CD8-positive, alpha-beta memory T cell (primary cell): ENCODE measurements around the gene MAML1. TPM values are rescaled to one million over a fixed set of nuclear protein-coding genes. Genes with fewer than 3 reads are reported as not detected.

ENCODE experiments used
- CTCF ChIA-PET: fragments of 350-600 bp; sonication (Branson Sonifier 250); formaldehyde crosslinking; loops from one replicate; lab custom pipeline; 2021; ENCODE audit warnings: antibody characterized with exemption; lab: Charles Lee
- POLR2A ChIA-PET: fragments of 350-600 bp; sonication (Branson Sonifier 250); formaldehyde crosslinking; loops from one replicate; lab custom pipeline; 2021; ENCODE audit warnings: antibody characterized with exemption; lab: Charles Lee
- DNase-seq, 5 donors: peaks; one replicate each; pipeline versions ENCODE4 v3.0.0 to v3.0.0-alpha.2; 2020 to 2022; ENCODE audit warnings: mixed read lengths in 1 of 5
- H3K27ac ChIP-seq: one replicate; pipeline ENCODE4 v1.7.0; 2013; ENCODE audit warnings: low read depth, mild to moderate bottlenecking, low read length, moderate library complexity
- H3K27me3 ChIP-seq: 2 replicates; pipeline ENCODE4 v1.7.0; 2013; ENCODE audit warnings: low read length, mild to moderate bottlenecking; ENCODE audit not compliant: insufficient read depth, poor library complexity, severe bottlenecking
- H3K36me3 ChIP-seq: 2 replicates; pipeline ENCODE4 v1.7.0; 2013; ENCODE audit warnings: mild to moderate bottlenecking, low read length, moderate library complexity; ENCODE audit not compliant: insufficient read depth
- H3K4me1 ChIP-seq: 2 replicates; pipeline ENCODE4 v1.7.0; 2013; ENCODE audit warnings: mild to moderate bottlenecking, low read length, moderate library complexity; ENCODE audit not compliant: insufficient read depth
- H3K4me3 ChIP-seq: 2 replicates; pipeline ENCODE4 v1.7.0; 2013; ENCODE audit warnings: mild to moderate bottlenecking, low read length
- H3K9me3 ChIP-seq: 2 replicates; pipeline ENCODE4 v1.7.0; 2013; ENCODE audit warnings: mild to moderate bottlenecking, low read length
- H3K27ac Mint-ChIP-seq, 8 donors: one replicate each; pipeline ENCODE4 v1.8.0; 2020 to 2021; ENCODE audit warnings: mixed read lengths in 8 of 8, mild to moderate bottlenecking in 6 of 8, inconsistent platforms in 3 of 8, moderate library complexity in 3 of 8
- H3K27me3 Mint-ChIP-seq, 2 donors: one replicate each; pipeline ENCODE4 v1.8.0; 2020 to 2021; ENCODE audit warnings: mixed read lengths in 2 of 2, mild to moderate bottlenecking in 1 of 2, moderate library complexity in 1 of 2
- H3K36me3 Mint-ChIP-seq, 3 donors: one replicate each; pipeline ENCODE4 v1.8.0; 2020 to 2021; ENCODE audit warnings: mixed read lengths in 3 of 3, inconsistent platforms in 1 of 3, mild to moderate bottlenecking in 1 of 3
- H3K4me1 Mint-ChIP-seq, 3 donors: one replicate each; pipeline ENCODE4 v1.8.0; 2020 to 2021; ENCODE audit warnings: mixed read lengths in 3 of 3, inconsistent platforms in 1 of 3, mild to moderate bottlenecking in 1 of 3
- H3K4me3 Mint-ChIP-seq, 7 donors: one replicate each; pipeline ENCODE4 v1.8.0; 2020 to 2021; ENCODE audit warnings: mixed read lengths in 7 of 7, mild to moderate bottlenecking in 6 of 7, moderate library complexity in 4 of 7, inconsistent platforms in 2 of 7
- H3K9me3 Mint-ChIP-seq, 5 donors: one replicate each; pipeline ENCODE4 v1.8.0; 2020 to 2022; ENCODE audit warnings: mixed read lengths in 5 of 5, mild to moderate bottlenecking in 3 of 5, moderate library complexity in 2 of 5, inconsistent platforms in 1 of 5
- polyA plus RNA-seq: library from polyadenylated mRNA; unstranded; fragments of 300-500 nt; fragmentation: Illumina TruSeq; gene quantifications from one replicate; pipeline ENCODE4 v1.2.3, GENCODE V29; 2021
- total RNA-seq, 2 experiments: library from RNA; stranded (reverse); gene quantifications; one replicate each; pipeline ENCODE4 v1.2.3, GENCODE V29; 2021

Gene MAML1
- total and polyA plus RNA-seq, 3 experiments from 2014 or later, result 9.1 to 30.9 (median 30.4) TPM

DNA sequence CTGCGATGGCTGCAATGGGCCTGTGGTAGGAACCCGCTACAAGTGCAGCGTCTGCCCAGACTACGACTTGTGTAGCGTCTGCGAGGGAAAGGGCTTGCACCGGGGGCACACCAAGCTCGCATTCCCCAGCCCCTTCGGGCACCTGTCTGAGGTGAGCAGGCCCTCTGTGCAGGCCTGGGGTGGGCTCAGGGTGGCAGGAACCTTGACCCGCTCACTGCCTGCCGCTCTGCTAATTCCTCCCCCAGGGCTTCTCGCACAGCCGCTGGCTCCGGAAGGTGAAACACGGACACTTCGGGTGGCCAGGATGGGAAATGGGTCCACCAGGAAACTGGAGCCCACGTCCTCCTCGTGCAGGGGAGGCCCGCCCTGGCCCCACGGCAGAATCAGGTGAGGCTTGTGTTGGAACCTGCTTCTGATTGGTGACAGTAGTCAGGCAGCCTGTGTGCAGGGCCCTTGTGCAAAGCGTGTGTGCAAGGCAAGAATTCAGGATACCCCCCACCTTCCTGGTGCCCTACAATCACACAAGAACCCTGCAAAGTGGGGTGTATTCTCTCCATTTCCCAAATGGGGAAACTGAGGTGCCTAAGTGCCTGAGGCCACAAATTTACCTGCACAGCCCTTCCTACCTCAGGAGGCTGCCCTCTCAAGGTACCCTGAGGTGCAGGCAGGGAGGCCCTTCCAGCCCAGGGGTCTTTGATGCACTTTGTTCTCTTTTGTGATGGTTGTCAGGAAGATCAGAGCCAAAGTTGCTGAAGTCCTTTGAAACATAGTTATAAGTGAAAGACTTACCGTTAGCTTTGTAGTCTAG is 91.5 kb downstream of the MAML1 start:
- DNase-seq, result no peak
- H3K4me1 ChIP-seq, result peaks cover 28% of the 10 kb centered on the region
- Mint-ChIP-seq H3K4me3 (no peak overlapping the region), H3K4me1 (peaks cover 34 to 65% (median 38%) of the 10 kb centered on the region in 3 donors), H3K9me3 (peaks cover 0 to 4% (median 0%) of the 10 kb centered on the region in 5 donors), H3K36me3 (peaks cover 8 to 78% (median 11%) of the 10 kb centered on the region in 3 donors), H3K27me3 (peaks cover 0 to 5% of the 10 kb centered on the region in 2 donors), H3K27ac (peak overlapping the region in 7 of 8 donors; percentile 12 to 98 (median 51))
- no peak overlapping the region for H3K4me3 ChIP-seq
- H3K27me3 ChIP-seq, result no peaks in the 10 kb centered on the region
- POLR2A ChIA-PET, result no interaction called here
- CTCF ChIA-PET, result interaction anchor here (1.0 kb wide), 1 partner anchor 22 kb away, joined by 3 read pairs; no protein-coding TSS in a partner anchor
- no peak overlapping the region for H3K27ac ChIP-seq
- peaks cover 30% of the 10 kb centered on the region for H3K36me3 ChIP-seq
- no peaks in the 10 kb centered on the region for H3K9me3 ChIP-seq

DNA sequence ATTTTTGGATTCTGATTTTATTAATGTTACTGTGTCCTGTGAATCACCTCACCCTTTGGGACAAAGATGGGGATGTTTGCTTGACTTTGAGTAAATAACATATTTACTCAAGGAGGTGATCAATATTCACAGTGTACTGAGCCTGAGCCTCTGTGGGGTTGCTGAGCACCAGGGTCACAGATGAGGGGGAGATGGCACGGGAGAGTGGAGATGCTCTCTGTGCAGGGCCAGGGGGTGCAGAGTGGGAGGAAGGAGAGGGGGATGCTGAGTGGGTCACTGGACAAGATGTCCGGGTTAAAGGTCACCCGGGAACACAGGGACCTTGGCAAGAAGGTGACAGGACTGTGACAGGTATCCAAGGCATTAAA is 92.1 kb downstream of the MAML1 start:
- peaks cover 35% of the 10 kb centered on the region for H3K36me3 ChIP-seq
- H3K27me3 ChIP-seq, result no peaks in the 10 kb centered on the region
- no peak overlapping the region for H3K27ac ChIP-seq
- ChIA-PET CTCF (interaction anchor here (1.0 kb wide), 1 partner anchor 22 kb away, joined by 3 read pairs; no protein-coding TSS in a partner anchor), POLR2A (no interaction called here)
- Mint-ChIP-seq H3K4me3 (no peak overlapping the region), H3K27ac (peak overlapping the region in 6 of 8 donors; percentile 40 to 98 (median 60)), H3K36me3 (peaks cover 8 to 84% (median 15%) of the 10 kb centered on the region in 3 donors), H3K9me3 (peaks cover 0 to 4% (median 0%) of the 10 kb centered on the region in 5 donors), H3K27me3 (peaks cover 0 to 5% of the 10 kb centered on the region in 2 donors), H3K4me1 (peaks cover 32 to 64% (median 41%) of the 10 kb centered on the region in 3 donors)
- peaks cover 22% of the 10 kb centered on the region for H3K4me1 ChIP-seq
- DNase-seq, result no peak
- H3K9me3 ChIP-seq, result no peaks in the 10 kb centered on the region
- no peak overlapping the region for H3K4me3 ChIP-seq

DNA sequence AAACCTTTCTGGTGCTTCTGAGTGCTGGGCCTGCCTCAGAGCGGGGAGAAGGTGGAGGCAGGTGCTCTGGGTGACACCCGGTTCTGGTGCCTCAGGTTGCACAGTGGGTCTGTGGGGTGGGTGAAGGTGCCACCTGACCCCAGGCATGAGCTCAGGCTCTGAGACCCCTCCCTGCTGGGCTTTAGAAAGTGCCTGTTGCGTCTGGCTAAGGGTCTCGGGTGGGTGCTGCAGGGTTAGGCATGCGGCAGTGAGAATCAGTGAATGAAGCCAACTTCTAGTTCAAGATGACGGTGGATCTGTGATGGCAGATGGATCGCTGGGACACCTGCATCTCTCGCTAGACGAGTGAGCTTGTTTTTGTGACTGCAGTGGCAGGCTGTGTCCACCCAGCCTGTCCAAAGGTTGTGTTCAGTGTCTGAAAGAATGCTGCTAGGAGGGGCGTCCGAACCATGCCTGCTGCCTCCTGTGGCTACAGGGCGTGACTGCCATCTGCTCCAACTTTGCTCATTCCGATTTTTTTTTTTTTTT is 93.1 kb downstream of the MAML1 start:
- Histone ChIP-seq H3K27ac (no peak overlapping the region), H3K36me3 (peaks cover 42% of the 10 kb centered on the region), H3K27me3 (no peaks in the 10 kb centered on the region), H3K4me3 (no peak overlapping the region), H3K9me3 (no peaks in the 10 kb centered on the region), H3K4me1 (peaks cover 14% of the 10 kb centered on the region)
- ChIA-PET POLR2A (no interaction called here), CTCF (no interaction called here)
- H3K36me3 Mint-ChIP-seq, result peaks cover 8 to 93% (median 16%) of the 10 kb centered on the region in 3 donors
- DNase-seq, result no peak
- H3K4me1 Mint-ChIP-seq, result peaks cover 26 to 55% (median 35%) of the 10 kb centered on the region in 3 donors
- peak overlapping the region in 1 of 7 donors; percentile 8 for H3K4me3 Mint-ChIP-seq
- H3K9me3 Mint-ChIP-seq, result peaks cover 0 to 4% (median 0%) of the 10 kb centered on the region in 5 donors
- H3K27ac Mint-ChIP-seq, result peak overlapping the region in 3 of 8 donors; percentile 53 to 98 (median 73)
- H3K27me3 Mint-ChIP-seq, result peaks cover 0 to 5% of the 10 kb centered on the region in 2 donors

Other genes with a start within 250 kb of the MAML1 start
- gene RUFY1, start 182.3 kb upstream of the MAML1 start, total RNA-seq, result 10 to 100 TPM; 40.4 to 41.9 TPM
- 32.6 TPM for gene RUFY1, start 182.3 kb upstream of the MAML1 start, polyA plus RNA-seq
- 100 to 1,000 TPM; 929 to 961 TPM for gene HNRNPH1, start 109.2 kb upstream of the MAML1 start, total RNA-seq
- 103 TPM for gene HNRNPH1, start 109.2 kb upstream of the MAML1 start, polyA plus RNA-seq
- under 1 TPM; 0.57 to 0.91 TPM for gene CBY3, start 51.8 kb upstream of the MAML1 start, total RNA-seq
- gene CBY3, start 51.8 kb upstream of the MAML1 start, polyA plus RNA-seq, result not detected
- 100 to 1,000 TPM; 694 to 710 TPM for gene CANX, start 33.9 kb upstream of the MAML1 start, total RNA-seq
- 283 TPM for gene CANX, start 33.9 kb upstream of the MAML1 start, polyA plus RNA-seq
- 1 to 10 TPM in 1 of 2 experiments, under 1 TPM in 1; 0.57 to 1.0 TPM for gene LTC4S, start 61.2 kb downstream of the MAML1 start, total RNA-seq
- gene LTC4S, start 61.2 kb downstream of the MAML1 start, polyA plus RNA-seq, result 4.0 TPM
- gene MGAT4B, start 74.0 kb downstream of the MAML1 start, total RNA-seq, result 100 to 1,000 TPM in 1 of 2 experiments, 10 to 100 TPM in 1; 94.0 to 103 TPM
- 21.0 TPM for gene MGAT4B, start 74.0 kb downstream of the MAML1 start, polyA plus RNA-seq
- gene SQSTM1, start 88.1 kb downstream of the MAML1 start, total RNA-seq, result 100 to 1,000 TPM; 158 to 179 TPM
- 212 TPM for gene SQSTM1, start 88.1 kb downstream of the MAML1 start, polyA plus RNA-seq
- 10 to 100 TPM; 23.9 to 27.2 TPM for gene MRNIP, start 126.0 kb downstream of the MAML1 start, total RNA-seq
- 17.7 TPM for gene MRNIP, start 126.0 kb downstream of the MAML1 start, polyA plus RNA-seq
- 10 to 100 TPM; 73.7 to 74.8 TPM for gene TBC1D9B, start 175.1 kb downstream of the MAML1 start, total RNA-seq
- 43.9 TPM for gene TBC1D9B, start 175.1 kb downstream of the MAML1 start, polyA plus RNA-seq